ENCODE data around the gene USP20. TPM values are rescaled to one million over a fixed set of nuclear protein-coding genes. Genes with fewer than 3 reads are reported as not detected.

The USP20 gene
- total RNA-seq, 2 experiments from 2014 or later: 80.4 to 80.9 TPM

- intact Hi-C loops (cut with DNase I, micrococcal nuclease): no loop called here
- DNase-seq (peak in 1 of 14 experiments; percentile 28), ATAC-seq (ENCODE audit: poor library complexity) (no peak)
- ChIA-PET POLR2A (interaction anchor here (1.0 to 1.2 kb wide), 2 partner anchors 9 to 24 kb away, joined by 3 to 4 read pairs; no protein-coding TSS in a partner anchor), CTCF (no interaction called here)
- H3K27me3 Mint-ChIP-seq: no peaks in the 10 kb centered on the region
- H3K27ac Mint-ChIP-seq: peak overlapping the region; percentile 57
- Histone ChIP-seq H3K4me1 (ENCODE audit: insufficient read depth, low read length) (peaks cover 39% of the 10 kb centered on the region), H3K4me3 (ENCODE audit: low read length) (no peak overlapping the region), H3K9me3 (ENCODE audit: control insufficient read depth in 1 of 2, insufficient read depth in 1 of 2, low read length in 2 of 2) (no peaks in the 10 kb centered on the region), H3K27ac (ENCODE audit: low read depth in 1 of 2, low read length in 2 of 2) (peak overlapping the region; percentile 16 to 57), H3K27me3 (ENCODE audit: control insufficient read depth in 1 of 2, insufficient read depth in 2 of 2, low read length in 2 of 2) (no peaks in the 10 kb centered on the region), H3K36me3 (ENCODE audit: insufficient read depth, low read length) (peaks cover 43% of the 10 kb centered on the region)
- H3K9me3 Mint-ChIP-seq: no peaks in the 10 kb centered on the region
- H3K4me3 Mint-ChIP-seq: no peak overlapping the region
- TF ChIP-seq, protein P1, sequence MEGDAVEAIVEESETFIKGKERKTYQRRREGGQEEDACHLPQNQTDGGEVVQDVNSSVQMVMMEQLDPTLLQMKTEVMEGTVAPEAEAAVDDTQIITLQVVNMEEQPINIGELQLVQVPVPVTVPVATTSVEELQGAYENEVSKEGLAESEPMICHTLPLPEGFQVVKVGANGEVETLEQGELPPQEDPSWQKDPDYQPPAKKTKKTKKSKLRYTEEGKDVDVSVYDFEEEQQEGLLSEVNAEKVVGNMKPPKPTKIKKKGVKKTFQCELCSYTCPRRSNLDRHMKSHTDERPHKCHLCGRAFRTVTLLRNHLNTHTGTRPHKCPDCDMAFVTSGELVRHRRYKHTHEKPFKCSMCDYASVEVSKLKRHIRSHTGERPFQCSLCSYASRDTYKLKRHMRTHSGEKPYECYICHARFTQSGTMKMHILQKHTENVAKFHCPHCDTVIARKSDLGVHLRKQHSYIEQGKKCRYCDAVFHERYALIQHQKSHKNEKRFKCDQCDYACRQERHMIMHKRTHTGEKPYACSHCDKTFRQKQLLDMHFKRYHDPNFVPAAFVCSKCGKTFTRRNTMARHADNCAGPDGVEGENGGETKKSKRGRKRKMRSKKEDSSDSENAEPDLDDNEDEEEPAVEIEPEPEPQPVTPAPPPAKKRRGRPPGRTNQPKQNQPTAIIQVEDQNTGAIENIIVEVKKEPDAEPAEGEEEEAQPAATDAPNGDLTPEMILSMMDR (IDR thresholded peaks at IDR 0.05): no peak
- peaks cover 43% of the 10 kb centered on the region for H3K4me1 Mint-ChIP-seq (ENCODE audit: low read depth)
- H3K36me3 Mint-ChIP-seq (ENCODE audit: low read depth): peaks cover 53% of the 10 kb centered on the region
These were observed 10.1 kb downstream of the USP20 start for GRCh38 chr9:129845373-129845772.

DNA sequence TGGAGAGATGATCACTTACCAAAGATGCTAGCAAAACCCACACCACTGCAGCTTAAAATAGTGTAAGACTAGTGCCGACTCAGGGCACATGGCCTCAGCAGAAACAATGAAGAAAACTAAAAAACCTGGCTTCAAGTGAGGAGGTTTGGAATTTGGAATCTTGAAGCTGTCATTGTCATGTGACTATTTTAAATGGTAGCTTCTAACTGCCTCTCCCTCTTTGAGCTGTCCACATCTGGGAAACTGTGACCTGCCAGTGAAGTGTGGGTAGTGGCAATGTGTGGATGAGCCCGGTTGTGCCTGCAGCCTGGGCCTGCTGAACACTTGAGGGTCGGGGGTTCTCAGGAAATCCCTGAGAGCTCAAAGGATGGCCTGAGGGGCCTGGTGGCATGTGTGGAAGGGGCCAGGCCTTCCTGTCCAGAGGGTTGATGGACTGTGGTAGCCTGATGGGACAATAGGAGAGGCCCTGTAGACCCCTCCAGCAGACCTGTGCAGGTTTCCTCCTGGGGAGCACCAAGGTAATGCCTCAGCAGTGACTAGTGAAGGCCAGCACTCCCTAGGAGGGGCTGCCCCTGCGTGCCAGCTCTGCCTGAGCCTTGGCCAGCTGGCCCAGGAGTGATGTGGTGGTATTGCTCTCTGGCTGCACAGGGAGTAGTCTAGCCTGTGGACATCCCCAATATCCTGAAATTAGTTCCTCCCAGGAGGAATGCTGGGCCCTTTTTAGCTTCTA lies 13.6 kb downstream of the USP20 start:
- Histone ChIP-seq H3K27me3 (ENCODE audit: control insufficient read depth in 1 of 2, insufficient read depth in 2 of 2, low read length in 2 of 2) (no peaks in the 10 kb centered on the region), H3K36me3 (ENCODE audit: insufficient read depth, low read length) (peaks cover 57% of the 10 kb centered on the region), H3K27ac (ENCODE audit: low read depth in 1 of 2, low read length in 2 of 2) (no peak overlapping the region), H3K9me3 (ENCODE audit: control insufficient read depth in 1 of 2, insufficient read depth in 1 of 2, low read length in 2 of 2) (no peaks in the 10 kb centered on the region), H3K4me1 (ENCODE audit: insufficient read depth, low read length) (peaks cover 36% of the 10 kb centered on the region), H3K4me3 (ENCODE audit: low read length) (no peak overlapping the region)
- ChIA-PET POLR2A (interaction anchor here (0.9 kb wide), 1 partner anchor 16 kb away, joined by 3 read pairs; no protein-coding TSS in a partner anchor), CTCF (interaction anchor here (0.7 kb wide), 1 partner anchor 10 kb away, joined by 3 read pairs; no protein-coding TSS in a partner anchor)
- H3K9me3 Mint-ChIP-seq: no peaks in the 10 kb centered on the region
- no peak for DNase-seq
- no peak overlapping the region for H3K27ac Mint-ChIP-seq
- H3K4me3 Mint-ChIP-seq: no peak overlapping the region
- H3K36me3 Mint-ChIP-seq (ENCODE audit: low read depth): peaks cover 67% of the 10 kb centered on the region
- H3K27me3 Mint-ChIP-seq: no peaks in the 10 kb centered on the region
- TF ChIP-seq, protein P1 (IDR thresholded peaks at IDR 0.05): no peak
- intact Hi-C loops (cut with DNase I, micrococcal nuclease): no loop called here
- ATAC-seq (ENCODE audit: poor library complexity): no peak
- H3K4me1 Mint-ChIP-seq (ENCODE audit: low read depth): peaks cover 44% of the 10 kb centered on the region

DNA sequence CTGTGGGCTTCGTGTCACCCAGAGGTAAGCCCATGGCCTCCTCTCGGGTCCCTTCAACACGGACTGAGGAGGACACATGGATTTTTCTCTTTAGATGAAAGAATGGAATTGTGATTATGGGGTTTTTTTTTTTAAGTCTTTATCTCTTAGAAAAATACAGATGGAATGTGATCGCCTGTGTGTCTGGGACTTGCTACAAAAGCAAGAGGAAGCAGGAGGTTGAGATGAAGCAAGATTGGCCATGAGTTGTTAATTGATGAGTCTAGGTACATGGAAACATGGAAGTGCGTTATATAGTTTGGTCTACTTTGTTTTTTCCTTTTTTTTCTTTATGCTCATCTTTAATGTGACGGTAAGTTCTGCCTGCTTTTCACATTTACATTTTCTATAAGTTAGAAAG lies 14.6 kb downstream of the USP20 start:
- H3K27me3 ChIP-seq (ENCODE audit: control insufficient read depth in 1 of 2, insufficient read depth in 2 of 2, low read length in 2 of 2): no peaks in the 10 kb centered on the region
- H3K4me3 ChIP-seq (ENCODE audit: low read length): no peak overlapping the region
- POLR2A ChIA-PET: interaction anchor here (1.5 to 2.0 kb wide), 2 partner anchors 11 to 15 kb away, joined by 3 to 5 read pairs; no protein-coding TSS in a partner anchor
- Mint-ChIP-seq H3K27ac (peak overlapping the region; percentile 4), H3K9me3 (no peaks in the 10 kb centered on the region), H3K4me1 (ENCODE audit: low read depth) (peaks cover 49% of the 10 kb centered on the region), H3K27me3 (no peaks in the 10 kb centered on the region), H3K36me3 (ENCODE audit: low read depth) (peaks cover 74% of the 10 kb centered on the region), H3K4me3 (no peak overlapping the region)
- no peaks in the 10 kb centered on the region for H3K9me3 ChIP-seq (ENCODE audit: control insufficient read depth in 1 of 2, insufficient read depth in 1 of 2, low read length in 2 of 2)
- intact Hi-C loops (cut with DNase I, micrococcal nuclease): no loop called here
- ATAC-seq (ENCODE audit: poor library complexity) (no peak), DNase-seq (no peak)
- no peak overlapping the region for H3K27ac ChIP-seq (ENCODE audit: low read depth in 1 of 2, low read length in 2 of 2)
- CTCF ChIA-PET: no interaction called here
- H3K4me1 ChIP-seq (ENCODE audit: insufficient read depth, low read length): peaks cover 41% of the 10 kb centered on the region
- TF ChIP-seq, protein P1 (IDR thresholded peaks at IDR 0.05): no peak
- H3K36me3 ChIP-seq (ENCODE audit: insufficient read depth, low read length): peaks cover 67% of the 10 kb centered on the region
